Stomach (tissue), 9 donors: Measurements from ENCODE around the gene CSMD2. TPM values are rescaled to one million over a fixed set of nuclear protein-coding genes. Genes with fewer than 3 reads are reported as not detected.

Experiments used
- DNase-seq, 2 donors: peaks; one replicate each; pipeline versions ENCODE4 v3.0.0 to v3.0.0-alpha.2; 2013 to 2019
- H3K27ac ChIP-seq, 5 donors: fragments of 200-600 bp in 4 of 5; sonication (generic) in 4 of 5; one replicate each; pipeline ENCODE4 v1.5.1; 2013 to 2019; ENCODE audit warnings: mild to moderate bottlenecking in 1 of 5, moderate library complexity in 1 of 5
- H3K27me3 ChIP-seq, 3 donors: fragments of 200-600 bp; sonication (generic); one replicate each; pipeline ENCODE4 v1.5.1; 2017 to 2019; ENCODE audit warnings: mixed run types in 1 of 3
- H3K36me3 ChIP-seq, 4 donors: fragments of 200-600 bp; sonication (generic); 1 replicate in 3 of 4; 2 replicates in 1 of 4; pipeline ENCODE4 v1.5.1; 2016 to 2019
- H3K4me1 ChIP-seq, 4 donors: fragments of 200-600 bp; sonication (generic); one replicate each; pipeline ENCODE4 v1.5.1; 2016 to 2019
- H3K4me3 ChIP-seq, 4 donors: fragments of 200-600 bp; sonication (generic) in 3 of 4; one replicate each; pipeline ENCODE4 v1.5.1; 2016 to 2019; ENCODE audit warnings: mild to moderate bottlenecking in 1 of 4
- H3K9me3 ChIP-seq, 4 donors: fragments of 200-600 bp; sonication (generic); one replicate each; pipeline ENCODE4 v1.5.1; 2016 to 2019
- EP300 ChIP-seq: sonication (generic); formaldehyde crosslinking; IDR thresholded peaks from one replicate; pipeline ENCODE4 v1.6.1; 2017; ENCODE audit warnings: antibody characterized with exemption
- POLR2A ChIP-seq, 4 donors: fragments of 450-650 bp; IDR thresholded peaks; one replicate each; pipeline ENCODE4 v1.6.1; 2016; ENCODE audit warnings: antibody characterized with exemption in 4 of 4, control low read depth in 2 of 4, mild to moderate bottlenecking in 1 of 4, moderate library complexity in 1 of 4
- POLR2AphosphoS5 ChIP-seq, 3 donors: sonication (generic); formaldehyde crosslinking; IDR thresholded peaks; one replicate each; pipeline ENCODE4 v1.6.1; 2016; ENCODE audit warnings: antibody characterized with exemption in 3 of 3
- WGBS, 5 donors: extraction: QIAGEN DNeasy Blood & Tissue Kit in 3 of 5; methylation state at CpG; one replicate each; pipeline versions ENCODE4 v1.1.5 to v1.1.7; 2013 to 2018; 5-methylcytosine and 5-hydroxymethylcytosine counted together
- intact Hi-C: fragments of 100-400 bp; cut with DNase I; formaldehyde crosslinking; loops from one replicate; pipeline ENCODE4 v1.15.1; 2023; ENCODE audit warnings: low total_unique reads
- polyA plus RNA-seq, 3 donors: library from polyadenylated mRNA; stranded (reverse); fragments of 200-250 nt; gene quantifications; one replicate each; pipeline ENCODE4 v1.2.3, GENCODE V29; 2013
- total RNA-seq, 5 donors: library from RNA; depleted of rRNA; stranded (reverse); fragments of >200 nt; gene quantifications; one replicate each; pipeline versions ENCODE4 v1.1.0 to v1.2.3, GENCODE V29; 2014 to 2016
- TF ChIP-seq, protein P1 (sequence below), 7 experiments: fragments of 450-650 bp in 4 of 7; fragments of 200-600 bp in 3 of 7; sonication (generic) in 3 of 7; IDR thresholded peaks; one replicate each; pipeline ENCODE4 v1.5.1; 2016 to 2019; ENCODE audit warnings: antibody characterized with exemption in 7 of 7, control low read depth in 2 of 7, mild to moderate bottlenecking in 1 of 7
- donor health status: healthy with polysubstance abuse.
- donor health status: Bipolar disorder and iron deficiency.
- donor health status: healthy.

The CSMD2 gene
- total and polyA plus RNA-seq, 8 donors, result 0.10 to 3.5 (median 0.37) TPM; not detected in 1

DNA sequence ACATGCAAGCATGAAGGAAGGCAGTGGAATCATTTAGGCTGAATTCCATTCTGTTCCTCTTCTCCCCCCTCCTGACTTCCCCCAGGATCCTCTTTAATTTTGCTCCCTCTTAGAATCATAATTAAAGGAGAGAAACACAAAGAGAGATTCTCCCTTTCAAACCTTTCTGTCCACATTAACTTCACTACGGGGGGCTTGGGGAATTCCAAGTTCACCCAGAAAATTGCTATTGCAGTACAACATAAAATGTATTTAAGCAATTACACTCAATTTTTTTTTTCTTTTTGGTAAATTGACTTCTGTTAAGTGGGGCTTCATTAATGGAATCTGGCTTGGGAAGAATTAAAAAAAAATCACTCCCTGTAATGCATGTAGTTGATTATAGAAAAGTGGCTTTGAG is 314.5 kb downstream of the CSMD2 start:
- no peak overlapping the region for H3K4me3 ChIP-seq
- peaks cover 0 to 9% (median 0%) of the 10 kb centered on the region in 3 donors for H3K27me3 ChIP-seq
- no peaks in the 10 kb centered on the region for H3K9me3 ChIP-seq
- 80 to 96% (median 84%) methylated on average over 1 of the region's 1 CpG for WGBS, 5 donors
- H3K36me3 ChIP-seq, result no peaks in the 10 kb centered on the region
- H3K27ac ChIP-seq, result no peak overlapping the region
- DNase-seq, result no peak
- intact Hi-C loops, result no loop called here
- TF ChIP-seq, protein P1, sequence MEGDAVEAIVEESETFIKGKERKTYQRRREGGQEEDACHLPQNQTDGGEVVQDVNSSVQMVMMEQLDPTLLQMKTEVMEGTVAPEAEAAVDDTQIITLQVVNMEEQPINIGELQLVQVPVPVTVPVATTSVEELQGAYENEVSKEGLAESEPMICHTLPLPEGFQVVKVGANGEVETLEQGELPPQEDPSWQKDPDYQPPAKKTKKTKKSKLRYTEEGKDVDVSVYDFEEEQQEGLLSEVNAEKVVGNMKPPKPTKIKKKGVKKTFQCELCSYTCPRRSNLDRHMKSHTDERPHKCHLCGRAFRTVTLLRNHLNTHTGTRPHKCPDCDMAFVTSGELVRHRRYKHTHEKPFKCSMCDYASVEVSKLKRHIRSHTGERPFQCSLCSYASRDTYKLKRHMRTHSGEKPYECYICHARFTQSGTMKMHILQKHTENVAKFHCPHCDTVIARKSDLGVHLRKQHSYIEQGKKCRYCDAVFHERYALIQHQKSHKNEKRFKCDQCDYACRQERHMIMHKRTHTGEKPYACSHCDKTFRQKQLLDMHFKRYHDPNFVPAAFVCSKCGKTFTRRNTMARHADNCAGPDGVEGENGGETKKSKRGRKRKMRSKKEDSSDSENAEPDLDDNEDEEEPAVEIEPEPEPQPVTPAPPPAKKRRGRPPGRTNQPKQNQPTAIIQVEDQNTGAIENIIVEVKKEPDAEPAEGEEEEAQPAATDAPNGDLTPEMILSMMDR (IDR thresholded peaks at IDR 0.05), result no peak
- H3K4me1 ChIP-seq, result no peaks in the 10 kb centered on the region

DNA sequence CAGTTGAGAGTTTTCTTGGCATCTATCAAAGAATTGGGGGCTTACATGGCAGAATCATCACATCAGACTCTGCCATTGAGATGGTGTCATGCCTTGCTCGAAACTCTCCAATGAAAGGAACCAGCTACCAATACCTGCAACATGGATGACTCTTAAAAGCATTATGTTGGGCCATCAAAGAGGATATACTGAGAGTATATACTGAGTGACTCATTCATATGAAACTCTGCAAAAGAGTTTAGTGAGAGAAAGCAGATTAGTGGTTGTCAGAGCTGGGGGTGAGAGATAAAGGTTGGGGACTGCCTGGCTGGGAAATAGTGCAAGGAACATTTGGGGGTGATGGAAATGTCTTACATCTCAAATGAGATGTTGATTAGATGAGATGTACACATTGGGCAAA is 315.8 kb downstream of the CSMD2 start:
- Histone ChIP-seq H3K36me3 (no peaks in the 10 kb centered on the region), H3K4me3 (no peak overlapping the region), H3K9me3 (no peaks in the 10 kb centered on the region), H3K27ac (no peak overlapping the region), H3K4me1 (no peaks in the 10 kb centered on the region), H3K27me3 (no peaks in the 10 kb centered on the region)
- no peak for TF ChIP-seq POLR2A (IDR thresholded peaks at IDR 0.05)
- TF ChIP-seq EP300, result no peak
- TF ChIP-seq, protein P1 (IDR thresholded peaks at IDR 0.05), result no peak
- no peak for TF ChIP-seq POLR2AphosphoS5 (IDR thresholded peaks at IDR 0.05)
- intact Hi-C loops, result no loop called here
- 63 to 100% (median 83%) methylated on average over 1 of the region's 1 CpG for WGBS, 5 donors
- no peak for DNase-seq

DNA sequence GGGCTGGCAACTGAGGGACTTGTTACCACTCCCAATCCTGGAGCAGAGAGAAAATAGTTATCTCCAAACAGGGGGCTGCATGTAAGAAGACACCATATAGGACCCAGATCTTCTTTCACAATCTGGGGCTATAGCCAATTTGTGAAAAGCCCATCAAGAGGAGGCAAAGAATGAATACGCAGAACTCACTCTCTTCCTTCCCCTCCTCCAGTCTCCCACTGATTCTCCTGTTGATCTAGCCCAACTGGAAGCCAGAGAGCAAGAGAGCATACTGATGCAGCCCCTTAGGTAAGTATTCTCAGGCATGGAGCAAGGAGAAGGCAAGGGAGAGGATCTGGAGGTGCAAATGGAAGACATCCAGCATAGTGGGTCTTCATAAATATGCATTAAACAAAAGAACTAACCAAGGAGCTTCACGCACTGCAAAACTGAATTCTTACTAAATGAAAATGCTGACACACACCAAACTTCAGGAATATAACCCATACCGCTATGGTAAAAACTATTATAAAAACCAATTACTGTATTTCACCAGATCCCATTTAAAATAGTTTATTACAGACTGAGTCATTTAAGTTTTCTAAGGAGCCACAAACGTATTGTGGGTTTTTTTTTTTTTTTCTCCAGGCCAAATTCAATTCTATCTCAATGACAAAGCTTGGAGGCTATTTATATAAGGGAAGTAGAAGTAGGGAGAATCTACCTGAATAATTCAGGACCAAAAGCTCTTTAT is 316.7 kb downstream of the CSMD2 start:
- intact Hi-C loops, result no loop called here
- TF ChIP-seq POLR2AphosphoS5 (IDR thresholded peaks at IDR 0.05), result no peak
- TF ChIP-seq, protein P1 (IDR thresholded peaks at IDR 0.05), result no peak
- no peak for TF ChIP-seq EP300
- TF ChIP-seq POLR2A (IDR thresholded peaks at IDR 0.05), result no peak
- Histone ChIP-seq H3K4me1 (no peaks in the 10 kb centered on the region), H3K27me3 (no peaks in the 10 kb centered on the region), H3K27ac (no peak overlapping the region), H3K4me3 (no peak overlapping the region), H3K9me3 (no peaks in the 10 kb centered on the region), H3K36me3 (no peaks in the 10 kb centered on the region)
- WGBS, 5 donors, result 44 to 63% (median 58%) methylated on average over 4 of the region's 4 CpGs
- no peak for DNase-seq

DNA sequence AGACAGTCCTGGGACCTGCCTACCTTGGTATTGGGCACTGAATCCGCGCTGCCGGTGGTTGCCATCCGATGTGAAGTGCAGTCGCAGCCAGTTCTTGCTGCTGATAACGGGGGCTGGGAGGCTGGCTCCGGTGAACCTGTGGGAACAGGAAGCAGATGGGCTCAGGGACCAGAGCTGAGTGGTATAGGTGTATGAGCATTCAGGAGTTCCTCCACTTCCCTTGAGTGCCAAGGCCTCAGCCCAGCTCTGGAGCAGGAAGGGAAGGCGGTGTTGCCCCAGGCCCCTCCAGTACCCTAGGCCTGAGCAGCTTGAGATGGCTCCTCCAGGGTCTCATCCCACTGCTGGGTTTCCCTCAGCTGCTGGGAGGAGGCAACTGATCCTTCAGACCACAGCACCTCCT is 318.2 kb downstream of the CSMD2 start:
- Histone ChIP-seq H3K27me3 (no peaks in the 10 kb centered on the region), H3K36me3 (no peaks in the 10 kb centered on the region), H3K9me3 (no peaks in the 10 kb centered on the region), H3K27ac (no peak overlapping the region), H3K4me3 (no peak overlapping the region), H3K4me1 (no peaks in the 10 kb centered on the region)
- WGBS, 5 donors, result 88 to 95% (median 93%) methylated on average over 3 to 8 of the region's 8 CpGs
- TF ChIP-seq EP300 (no peak), POLR2A (IDR thresholded peaks at IDR 0.05) (no peak), POLR2AphosphoS5 (IDR thresholded peaks at IDR 0.05) (no peak)
- TF ChIP-seq, protein P1 (IDR thresholded peaks at IDR 0.05), result no peak
- intact Hi-C loops, result no loop called here
- DNase-seq, result no peak
